ENCODE data around the gene RNF8.
"Not testable (repeated sequence)": the region's sequence is repeated elsewhere in the genome, so short reads cannot be mapped to it uniquely, and the experiment has no call there.

The RNF8 gene

GRCh38 chr6:37321516-37322415 lies 32.0 kb upstream of the RNF8 start:
- no peak for DNase-seq (ENCODE audit: low read depth)

- no peak for DNase-seq (ENCODE audit: low read depth)
These were observed 30.2 kb upstream of the RNF8 start for GRCh38 chr6:37323580-37323979.

GRCh38 chr6:37324131-37325033 lies 29.4 kb upstream of the RNF8 start:
- no peak for DNase-seq (ENCODE audit: low read depth)

- not testable (repeated sequence) for DNase-seq (ENCODE audit: low read depth)
These were observed 23.4 kb upstream of the RNF8 start for GRCh38 chr6:37330345-37330744.

GRCh38 chr6:37331047-37331446 lies 22.7 kb upstream of the RNF8 start:
- DNase-seq (ENCODE audit: low read depth) = no peak

GRCh38 chr6:37332894-37333293 lies 20.9 kb upstream of the RNF8 start:
- DNase-seq (ENCODE audit: low read depth) = no peak

GRCh38 chr6:37334047-37334446 lies 19.7 kb upstream of the RNF8 start:
- DNase-seq (ENCODE audit: low read depth) = no peak

GRCh38 chr6:37338317-37338716 lies 15.5 kb upstream of the RNF8 start:
- not testable (repeated sequence) for DNase-seq (ENCODE audit: low read depth)

- DNase-seq (ENCODE audit: low read depth) = no peak
These were observed 15.0 kb upstream of the RNF8 start for GRCh38 chr6:37338745-37339255.

GRCh38 chr6:37339741-37340638 lies 13.8 kb upstream of the RNF8 start:
- no peak for DNase-seq (ENCODE audit: low read depth)

GRCh38 chr6:37340639-37340943 lies 13.2 kb upstream of the RNF8 start:
- no peak for DNase-seq (ENCODE audit: low read depth)

GRCh38 chr6:37343248-37343647 lies 10.5 kb upstream of the RNF8 start:
- DNase-seq (ENCODE audit: low read depth) = no peak

GRCh38 chr6:37344308-37344707 lies 9.5 kb upstream of the RNF8 start:
- DNase-seq (ENCODE audit: low read depth) = no peak

GRCh38 chr6:37345804-37346203 lies 8.0 kb upstream of the RNF8 start:
- not testable (repeated sequence) for DNase-seq (ENCODE audit: low read depth)

- DNase-seq (ENCODE audit: low read depth) = no peak
These were observed 6.6 kb upstream of the RNF8 start for GRCh38 chr6:37347177-37347576.

GRCh38 chr6:37347670-37348111 lies 6.1 kb upstream of the RNF8 start:
- DNase-seq (ENCODE audit: low read depth) = no peak

GRCh38 chr6:37351027-37351426 lies 2.8 kb upstream of the RNF8 start:
- no peak for DNase-seq (ENCODE audit: low read depth)

- no peak for DNase-seq (ENCODE audit: low read depth)
These were observed 1.4 kb upstream of the RNF8 start for GRCh38 chr6:37352384-37352783.

- no peak for DNase-seq (ENCODE audit: low read depth)
These were observed 972 bp downstream of the RNF8 start for GRCh38 chr6:37354526-37355384.

- DNase-seq (ENCODE audit: low read depth) = no peak
These were observed 3.5 kb downstream of the RNF8 start for GRCh38 chr6:37357288-37357687.

GRCh38 chr6:37357860-37358259 lies 4.1 kb downstream of the RNF8 start:
- DNase-seq (ENCODE audit: low read depth) = no peak

All from non-pigmented ciliary epithelial cell (primary cell).